Spleen (tissue), 11 donors: Measurements from ENCODE around the gene HLA-DPB1. TPM values are rescaled to one million over a fixed set of nuclear protein-coding genes. Genes with fewer than 3 reads are reported as not detected.

ENCODE experiments used
- DNase-seq: peaks from one replicate; pipeline ENCODE4 v3.0.0-alpha.2; 2020
- H3K27ac ChIP-seq, 8 donors: fragments of 200-600 bp; sonication (generic) in 7 of 8; 1 replicate in 4 of 8; 2 replicates in 4 of 8; pipeline versions ENCODE4 v1.5.0 to v1.8.0; 2016 to 2021; ENCODE audit warnings: inconsistent platforms in 4 of 8, mild to moderate bottlenecking in 4 of 8, moderate library complexity in 1 of 8
- H3K27me3 ChIP-seq, 7 donors: fragments of 200-600 bp; sonication (generic) in 6 of 7; replicated peaks in 1 of 7; 1 replicate in 4 of 7; 2 replicates in 3 of 7; pipeline versions ENCODE4 v1.5.0 to v1.8.0; 2016 to 2021; ENCODE audit warnings: inconsistent platforms in 3 of 7, mild to moderate bottlenecking in 1 of 7
- H3K36me3 ChIP-seq, 6 donors: fragments of 200-600 bp; sonication (generic) in 5 of 6; 1 replicate in 4 of 6; 2 replicates in 2 of 6; pipeline versions ENCODE4 v1.5.0 to v1.8.0; 2016 to 2021; ENCODE audit warnings: inconsistent platforms in 2 of 6
- H3K4me1 ChIP-seq, 6 donors: fragments of 200-600 bp; sonication (generic) in 5 of 6; 1 replicate in 3 of 6; 2 replicates in 3 of 6; pipeline versions ENCODE4 v1.5.0 to v1.8.0; 2016 to 2021; ENCODE audit warnings: inconsistent platforms in 3 of 6
- H3K4me3 ChIP-seq, 8 donors: fragments of 200-600 bp; sonication (generic) in 7 of 8; 1 replicate in 4 of 8; 2 replicates in 4 of 8; pipeline versions ENCODE4 v1.5.0 to v1.8.0; 2016 to 2021; ENCODE audit warnings: inconsistent platforms in 4 of 8, mild to moderate bottlenecking in 4 of 8, moderate library complexity in 2 of 8
- H3K9me3 ChIP-seq, 8 donors: fragments of 200-600 bp; sonication (generic) in 7 of 8; 1 replicate in 4 of 8; 2 replicates in 4 of 8; pipeline versions ENCODE4 v1.5.0 to v1.8.0; 2016 to 2021; ENCODE audit warnings: inconsistent platforms in 4 of 8
- CTCF ChIP-seq, 11 experiments: fragments of 200-600 bp in 7 of 11; fragments of 450-650 bp in 4 of 11; sonication (generic) in 4 of 11; IDR thresholded peaks in 8 of 11; conservative IDR thresholded peaks in 3 of 11; 1 replicate in 7 of 11; 2 replicates in 4 of 11; pipeline versions ENCODE4 v1.4.0 to v1.8.0; 2016 to 2021; ENCODE audit warnings: antibody characterized with exemption in 11 of 11, inconsistent platforms in 4 of 11, mild to moderate bottlenecking in 1 of 11
- POLR2A ChIP-seq, 3 donors: fragments of 450-650 bp; IDR thresholded peaks; one replicate each; pipeline ENCODE4 v1.5.1; 2017; ENCODE audit warnings: antibody characterized with exemption in 3 of 3, mild to moderate bottlenecking in 1 of 3
- POLR2AphosphoS5 ChIP-seq, 3 donors: sonication (generic); formaldehyde crosslinking; IDR thresholded peaks; one replicate each; pipeline ENCODE4 v1.5.1; 2017; ENCODE audit warnings: antibody characterized with exemption in 3 of 3
- WGBS, 5 donors: extraction: QIAGEN DNeasy Blood & Tissue Kit in 3 of 5; methylation state at CpG; one replicate each; pipeline versions ENCODE4 v1.1.5 to v1.1.7; 2013 to 2018; 5-methylcytosine and 5-hydroxymethylcytosine counted together
- intact Hi-C: fragments of 100-400 bp; cut with DNase I; formaldehyde crosslinking; loops from one replicate; pipeline ENCODE4 v1.15.0; 2023; ENCODE audit warnings: low total_unique reads
- polyA plus RNA-seq, 3 donors: library from polyadenylated mRNA; stranded (reverse); fragments of 200-250 nt; gene quantifications; one replicate each; pipeline ENCODE4 v1.2.1, GENCODE V29; 2013
- total RNA-seq, 7 donors: library from RNA; depleted of rRNA in 3 of 7; stranded (reverse); fragments of >200 nt in 3 of 7; fragmentation: NEBNext Ultra II Directional in 4 of 7; extraction: Animal tissue kit (Norgen Biotek cat#: 25700) in 4 of 7; gene quantifications; one replicate each; pipeline versions ENCODE4 v1.1.0 to v1.2.1, GENCODE V29; 2016 to 2021
- donor health status: healthy with polysubstance abuse.
- donor health status: DM: no; HTN: no; CAD: no; lungs with moderate emphysema.
- donor health status: DM: no; HTN: no; CAD: no.
- donor health status: Bipolar disorder and iron deficiency.
- donor health status: healthy.
- donor health status: DM: no; HTN: no; CAD: no.
- donor health status: DM: yes; HTN: yes; CAD: no.

HLA-DPB1 gene
- total and polyA plus RNA-seq, 10 donors, result 209 to 817 (median 521) TPM

GRCh38 chr6:33072508-33073100 lies 3.2 kb upstream of the HLA-DPB1 start:
- Histone ChIP-seq H3K27me3 (no peaks in the 10 kb centered on the region), H3K4me1 (peaks cover 17 to 93% (median 68%) of the 10 kb centered on the region in 6 donors), H3K27ac (peak overlapping the region; percentile 71 to 97 (median 94)), H3K4me3 (peak overlapping the region; percentile 27 to 76 (median 54)), H3K9me3 (no peaks in the 10 kb centered on the region), H3K36me3 (peaks cover 2 to 43% (median 23%) of the 10 kb centered on the region in 6 donors)
- intact Hi-C loops, result loop anchor here (5.0 kb wide), 1 partner anchor 55 kb away; no protein-coding TSS in a partner anchor
- DNase-seq, result no peak
- WGBS, 5 donors, result 21 to 40% (median 31%) methylated on average over 7 of the region's 7 CpGs
- no peak for TF ChIP-seq POLR2A (IDR thresholded peaks at IDR 0.05)
- no peak for TF ChIP-seq CTCF (IDR thresholded peaks at IDR 0.05 in 8 of 11, conservative IDR thresholded peaks at IDR 0.05 in 3 of 11)
- no peak for TF ChIP-seq POLR2AphosphoS5 (IDR thresholded peaks at IDR 0.05)

GRCh38 chr6:33073431-33073871 lies 2.3 kb upstream of the HLA-DPB1 start, which contains the start of gene HLA-DPA1:
Gene HLA-DPA1, minus strand, starts transcription at chr6:33073649.
- H3K27me3 ChIP-seq, result no peaks in the 10 kb centered on the region
- peaks cover 2 to 35% (median 14%) of the 10 kb centered on the region in 6 donors for H3K36me3 ChIP-seq
- intact Hi-C loops, result loop anchor here (5.0 kb wide), 1 partner anchor 56 kb away; no protein-coding TSS in a partner anchor
- H3K9me3 ChIP-seq, result no peaks in the 10 kb centered on the region
- peak; percentile 81 for DNase-seq
- peak within 1 kb of the TSS; percentile 89 to 97 (median 94) for H3K27ac ChIP-seq
- H3K4me3 ChIP-seq, result peak within 1 kb of the TSS; percentile 27 to 76 (median 54)
- WGBS, 5 donors, result 1 to 15% (median 7%) methylated on average over 8 of the region's 8 CpGs
- TF ChIP-seq POLR2A (IDR thresholded peaks at IDR 0.05), result peak; percentile 81 to 99 (median 97)
- peak; percentile 45 to 100 (median 89) for TF ChIP-seq POLR2AphosphoS5 (IDR thresholded peaks at IDR 0.05)
- TF ChIP-seq CTCF (IDR thresholded peaks at IDR 0.05 in 8 of 11, conservative IDR thresholded peaks at IDR 0.05 in 3 of 11), result no peak
- peaks cover 18 to 95% (median 76%) of the 10 kb centered on the region in 6 donors for H3K4me1 ChIP-seq

DNA sequence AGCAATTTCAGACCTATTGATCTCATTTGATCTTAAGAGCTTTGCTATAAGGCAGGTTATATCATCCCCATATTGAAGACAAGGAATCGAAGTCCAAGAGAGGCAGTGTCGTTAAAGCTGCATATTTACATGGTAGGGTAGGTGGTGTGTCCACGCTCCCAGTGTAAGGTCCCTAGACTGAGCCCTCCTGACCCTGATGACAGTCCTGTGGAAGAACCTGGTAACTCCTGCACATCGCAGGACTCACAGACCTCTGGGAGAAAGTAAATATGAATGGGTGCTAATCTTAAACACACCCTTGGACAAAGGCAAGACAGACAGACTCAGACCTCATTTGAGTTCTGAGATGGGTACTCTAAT lies 602 bp upstream of the HLA-DPB1 start:
- Histone ChIP-seq H3K36me3 (peaks cover 0 to 31% (median 2%) of the 10 kb centered on the region in 6 donors), H3K4me3 (peak overlapping the region in 1 of 8 donors; percentile 78), H3K4me1 (peaks cover 17 to 95% (median 78%) of the 10 kb centered on the region in 6 donors), H3K9me3 (no peaks in the 10 kb centered on the region), H3K27ac (peak overlapping the region; percentile 89 to 97 (median 94)), H3K27me3 (no peaks in the 10 kb centered on the region)
- intact Hi-C loops, result no loop called here
- DNase-seq, result no peak
- WGBS, 5 donors, result 74 to 81% (median 77%) methylated on average over 4 of the region's 4 CpGs
- no peak for TF ChIP-seq CTCF (IDR thresholded peaks at IDR 0.05 in 8 of 11, conservative IDR thresholded peaks at IDR 0.05 in 3 of 11)
- TF ChIP-seq POLR2A (IDR thresholded peaks at IDR 0.05), result no peak
- TF ChIP-seq POLR2AphosphoS5 (IDR thresholded peaks at IDR 0.05), result no peak

GRCh38 chr6:33076406-33076934 lies 680 bp downstream of the HLA-DPB1 start:
- no peaks in the 10 kb centered on the region for H3K27me3 ChIP-seq
- H3K9me3 ChIP-seq, result no peaks in the 10 kb centered on the region
- H3K27ac ChIP-seq, result peak overlapping the region; percentile 89 to 97 (median 94)
- no peak for TF ChIP-seq CTCF (IDR thresholded peaks at IDR 0.05 in 8 of 11, conservative IDR thresholded peaks at IDR 0.05 in 3 of 11)
- peak in 1 of 3 donors; percentile 28 for TF ChIP-seq POLR2AphosphoS5 (IDR thresholded peaks at IDR 0.05)
- no peak for TF ChIP-seq POLR2A (IDR thresholded peaks at IDR 0.05)
- WGBS, 5 donors, result 13 to 33% (median 15%) methylated on average over 3 of the region's 3 CpGs
- peaks cover 8 to 95% (median 75%) of the 10 kb centered on the region in 6 donors for H3K4me1 ChIP-seq
- intact Hi-C loops, result no loop called here
- peaks cover 0 to 33% (median 2%) of the 10 kb centered on the region in 6 donors for H3K36me3 ChIP-seq
- H3K4me3 ChIP-seq, result peak overlapping the region; percentile 52 to 78 (median 62)
- DNase-seq, result no peak
